Osteocyte (in vitro differentiated cells): ENCODE results near the gene KCNN2. TPM values are rescaled to one million over a fixed set of nuclear protein-coding genes. Genes with fewer than 3 reads are reported as not detected.
A peak's percentile ranks its signal among the peaks of the same experiment; 100 is the strongest.

Source experiments
- DNase-seq: peaks from one replicate; pipeline ENCODE4 v3.0.0; 2021; ENCODE audit warnings: mixed read lengths; ENCODE audit not compliant: unreplicated experiment; ENCODE audit errors: extremely low spot score
- H3K27ac Mint-ChIP-seq: one replicate; pipeline ENCODE4 v1.8.0; 2021; ENCODE audit warnings: mild to moderate bottlenecking, mixed read lengths; ENCODE audit not compliant: unreplicated experiment
- H3K27me3 Mint-ChIP-seq: one replicate; pipeline ENCODE4 v1.8.0; 2021; ENCODE audit warnings: mixed read lengths; ENCODE audit not compliant: unreplicated experiment
- H3K36me3 Mint-ChIP-seq: one replicate; pipeline ENCODE4 v1.8.0; 2021; ENCODE audit warnings: mixed read lengths; ENCODE audit not compliant: unreplicated experiment
- H3K4me1 Mint-ChIP-seq: one replicate; pipeline ENCODE4 v1.8.0; 2021; ENCODE audit warnings: mixed read lengths; ENCODE audit not compliant: unreplicated experiment
- H3K4me3 Mint-ChIP-seq: one replicate; pipeline ENCODE4 v1.8.0; 2021; ENCODE audit warnings: mild to moderate bottlenecking, moderate library complexity, mixed read lengths; ENCODE audit not compliant: unreplicated experiment
- H3K9me3 Mint-ChIP-seq: one replicate; pipeline ENCODE4 v1.8.0; 2021; ENCODE audit warnings: mixed read lengths; ENCODE audit not compliant: unreplicated experiment
- CTCF ChIP-seq: fragments of 200-600 bp; sonication (generic); IDR thresholded peaks from 2 replicates; pipeline ENCODE4 v1.5.0; 2021; ENCODE audit warnings: antibody characterized with exemption, mild to moderate bottlenecking, moderate library complexity
- total RNA-seq: library from RNA; stranded (reverse); gene quantifications from 2 replicates; pipeline ENCODE4 v1.2.1, GENCODE V29; 2021

The KCNN2 gene
- total RNA-seq, 1 donor from 2014 or later: 0.08 TPM

- Mint-ChIP-seq H3K4me1 (peaks cover 6% of the 10 kb centered on the region), H3K36me3 (no peaks in the 10 kb centered on the region), H3K27me3 (no peaks in the 10 kb centered on the region), H3K4me3 (no peak overlapping the region), H3K9me3 (no peaks in the 10 kb centered on the region), H3K27ac (no peak overlapping the region)
- DNase-seq: no peak
- TF ChIP-seq CTCF: no peak
Measured at GRCh38 chr5:114319236-114319635, 42.6 kb upstream of the KCNN2 start.

GRCh38 chr5:114319821-114320220 lies 42.0 kb upstream of the KCNN2 start:
- peak overlapping the region; percentile 20 for H3K27ac Mint-ChIP-seq
- TF ChIP-seq CTCF: no peak
- no peak overlapping the region for H3K4me3 Mint-ChIP-seq
- no peaks in the 10 kb centered on the region for H3K36me3 Mint-ChIP-seq
- peaks cover 6% of the 10 kb centered on the region for H3K4me1 Mint-ChIP-seq
- no peaks in the 10 kb centered on the region for H3K27me3 Mint-ChIP-seq
- peaks cover 2% of the 10 kb centered on the region for H3K9me3 Mint-ChIP-seq
- no peak for DNase-seq

GRCh38 chr5:114324282-114324681 lies 37.6 kb upstream of the KCNN2 start:
- Mint-ChIP-seq H3K4me1 (peaks cover 6% of the 10 kb centered on the region), H3K36me3 (no peaks in the 10 kb centered on the region), H3K27me3 (no peaks in the 10 kb centered on the region), H3K9me3 (peaks cover 5% of the 10 kb centered on the region), H3K4me3 (no peak overlapping the region), H3K27ac (no peak overlapping the region)
- TF ChIP-seq CTCF: no peak
- no peak for DNase-seq

- no peak for DNase-seq
- Mint-ChIP-seq H3K4me3 (no peak overlapping the region), H3K4me1 (no peaks in the 10 kb centered on the region), H3K36me3 (no peaks in the 10 kb centered on the region), H3K27me3 (no peaks in the 10 kb centered on the region), H3K27ac (no peak overlapping the region), H3K9me3 (peaks cover 5% of the 10 kb centered on the region)
- no peak for TF ChIP-seq CTCF
Measured at GRCh38 chr5:114325541-114325940, 36.3 kb upstream of the KCNN2 start.

- Mint-ChIP-seq H3K4me1 (no peaks in the 10 kb centered on the region), H3K4me3 (no peak overlapping the region)
Measured at GRCh38 chr5:114327474-114327873, 34.4 kb upstream of the KCNN2 start.

More at GRCh38 chr5:114327474-114327873, 34.4 kb upstream of the KCNN2 start:
- H3K27me3 Mint-ChIP-seq: no peaks in the 10 kb centered on the region
- no peak overlapping the region for H3K27ac Mint-ChIP-seq
- TF ChIP-seq CTCF: no peak
- no peak for DNase-seq
- H3K36me3 Mint-ChIP-seq: no peaks in the 10 kb centered on the region
- peaks cover 5% of the 10 kb centered on the region for H3K9me3 Mint-ChIP-seq
